SK-N-MC (cell line): ENCODE measurements around the gene LAMA3.

ENCODE experiments used
- DNase-seq: peaks from one replicate; pipeline ENCODE4 v3.0.0-alpha.2; 2011; ENCODE audit warnings: low read depth, low spot score
- H3K27ac ChIP-seq: fragments of 200-600 bp; sonication (generic); 2 replicates; pipeline ENCODE4 v1.5.1; 2016; ENCODE audit warnings: mixed run types
- H3K36me3 ChIP-seq: fragments of 200-600 bp; sonication (generic); 2 replicates; pipeline ENCODE4 v1.6.1; 2017; ENCODE audit warnings: antibody characterized with exemption, low read length, mixed read lengths; ENCODE audit not compliant: insufficient read depth
- H3K4me3 ChIP-seq: fragments of 200-600 bp; sonication (generic); 2 replicates; pipeline ENCODE4 v1.5.1; 2016
- H3K9ac ChIP-seq: fragments of 200-600 bp; sonication (generic); 2 replicates; pipeline ENCODE4 v1.8.0; 2017; ENCODE audit warnings: mixed run types, mixed read lengths; ENCODE audit not compliant: insufficient read length
- H3K9me3 ChIP-seq: fragments of 200-600 bp; sonication (generic); 2 replicates; pipeline ENCODE4 v1.6.1; 2017; ENCODE audit warnings: low read depth, mild to moderate bottlenecking, antibody characterized with exemption, low read length, moderate library complexity, mixed read lengths
- EZH2 ChIP-seq: fragments of 200-600 bp; sonication (generic); IDR thresholded peaks from one replicate; pipeline ENCODE4 v1.6.1; 2017; ENCODE audit warnings: antibody characterized with exemption
- FOXP2 ChIP-seq: optimal IDR thresholded peaks from 2 replicates; pipeline ENCODE3; 2011; ENCODE audit warnings: mild to moderate bottlenecking, moderate library complexity; ENCODE audit not compliant: insufficient read depth; ENCODE audit errors: extremely low read length, control extremely low read depth
- POLR2AphosphoS5 ChIP-seq: IDR thresholded peaks from 2 replicates; pipeline ENCODE4 v1.6.1; 2012; ENCODE audit warnings: mild to moderate bottlenecking, low read depth, low read length, borderline replicate concordance

LAMA3 gene

DNA sequence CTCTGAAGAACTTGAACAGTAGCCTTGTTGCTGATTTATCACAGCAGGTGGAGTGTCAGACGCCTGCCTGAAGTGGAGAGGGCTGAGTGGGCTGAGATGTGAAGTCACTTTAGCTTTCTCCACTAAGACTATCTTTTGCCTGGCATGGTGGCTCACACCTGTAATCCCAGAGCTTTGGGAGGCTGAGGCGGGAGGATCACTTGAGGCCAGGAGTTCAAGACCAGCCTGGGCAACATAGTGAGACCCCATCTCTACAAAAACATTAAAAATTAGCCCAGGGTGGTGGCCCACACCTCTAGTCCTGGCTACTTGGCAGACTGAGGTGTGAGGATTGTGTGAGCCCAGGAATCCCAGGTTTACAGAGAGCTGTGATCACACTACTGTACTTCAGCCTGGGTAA lies 264.7 kb downstream of the LAMA3 start:
- Histone ChIP-seq H3K4me3 (no peak overlapping the region), H3K9me3 (no peaks in the 10 kb centered on the region), H3K36me3 (no peaks in the 10 kb centered on the region), H3K9ac (no peak overlapping the region), H3K27ac (no peak overlapping the region)
- TF ChIP-seq FOXP2 (no peak), EZH2 (no peak), POLR2AphosphoS5 (no peak)
- no peak for DNase-seq

GRCh38 chr18:23956483-23956882 lies 267.2 kb downstream of the LAMA3 start:
- TF ChIP-seq FOXP2 (no peak), EZH2 (no peak), POLR2AphosphoS5 (no peak)
- H3K27ac ChIP-seq: no peak overlapping the region
- H3K36me3 ChIP-seq: no peaks in the 10 kb centered on the region
- H3K9me3 ChIP-seq: no peaks in the 10 kb centered on the region
- no peak overlapping the region for H3K9ac ChIP-seq
- DNase-seq: no peak
- no peak overlapping the region for H3K4me3 ChIP-seq

GRCh38 chr18:23958036-23958435 lies 268.8 kb downstream of the LAMA3 start:
- H3K27ac ChIP-seq: no peak overlapping the region
- no peaks in the 10 kb centered on the region for H3K36me3 ChIP-seq
- H3K9me3 ChIP-seq: no peaks in the 10 kb centered on the region
- TF ChIP-seq FOXP2 (no peak), EZH2 (no peak), POLR2AphosphoS5 (no peak)
- no peak overlapping the region for H3K4me3 ChIP-seq
- no peak overlapping the region for H3K9ac ChIP-seq
- no peak for DNase-seq

- H3K27ac ChIP-seq: no peak overlapping the region
- TF ChIP-seq POLR2AphosphoS5 (no peak), FOXP2 (no peak), EZH2 (no peak)
- H3K9me3 ChIP-seq: no peaks in the 10 kb centered on the region
- DNase-seq: no peak
- no peaks in the 10 kb centered on the region for H3K36me3 ChIP-seq
- H3K4me3 ChIP-seq: no peak overlapping the region
- no peak overlapping the region for H3K9ac ChIP-seq
Measured at GRCh38 chr18:23963443-23964165, 274.4 kb downstream of the LAMA3 start.

GRCh38 chr18:23964282-23965238 lies 275.3 kb downstream of the LAMA3 start:
- DNase-seq: no peak

GRCh38 chr18:23966909-23967308 lies 277.7 kb downstream of the LAMA3 start:
- H3K9me3 ChIP-seq: no peaks in the 10 kb centered on the region
- no peak for DNase-seq
- TF ChIP-seq FOXP2 (no peak), EZH2 (no peak), POLR2AphosphoS5 (no peak)
- H3K27ac ChIP-seq: no peak overlapping the region
- H3K36me3 ChIP-seq: no peaks in the 10 kb centered on the region
- H3K9ac ChIP-seq: no peak overlapping the region
- no peak overlapping the region for H3K4me3 ChIP-seq

More at GRCh38 chr18:23964282-23965238, 275.3 kb downstream of the LAMA3 start:
- Histone ChIP-seq H3K9me3 (no peaks in the 10 kb centered on the region), H3K9ac (no peak overlapping the region), H3K36me3 (no peaks in the 10 kb centered on the region), H3K27ac (no peak overlapping the region), H3K4me3 (no peak overlapping the region)
- TF ChIP-seq EZH2: no peak
- TF ChIP-seq FOXP2: no peak
- no peak for TF ChIP-seq POLR2AphosphoS5

- Histone ChIP-seq H3K9ac (no peak overlapping the region), H3K36me3 (no peaks in the 10 kb centered on the region), H3K9me3 (no peaks in the 10 kb centered on the region), H3K27ac (no peak overlapping the region), H3K4me3 (no peak overlapping the region)
- no peak for DNase-seq
- TF ChIP-seq EZH2 (no peak), FOXP2 (no peak), POLR2AphosphoS5 (no peak)
Measured at GRCh38 chr18:23967321-23968089, 278.3 kb downstream of the LAMA3 start.
